ENCODE data around the gene NXF2.
"Not testable (repeated sequence)": the region's sequence is repeated elsewhere in the genome, so short reads cannot be mapped to it uniquely, and the experiment has no call there.

Gene NXF2, protein sequence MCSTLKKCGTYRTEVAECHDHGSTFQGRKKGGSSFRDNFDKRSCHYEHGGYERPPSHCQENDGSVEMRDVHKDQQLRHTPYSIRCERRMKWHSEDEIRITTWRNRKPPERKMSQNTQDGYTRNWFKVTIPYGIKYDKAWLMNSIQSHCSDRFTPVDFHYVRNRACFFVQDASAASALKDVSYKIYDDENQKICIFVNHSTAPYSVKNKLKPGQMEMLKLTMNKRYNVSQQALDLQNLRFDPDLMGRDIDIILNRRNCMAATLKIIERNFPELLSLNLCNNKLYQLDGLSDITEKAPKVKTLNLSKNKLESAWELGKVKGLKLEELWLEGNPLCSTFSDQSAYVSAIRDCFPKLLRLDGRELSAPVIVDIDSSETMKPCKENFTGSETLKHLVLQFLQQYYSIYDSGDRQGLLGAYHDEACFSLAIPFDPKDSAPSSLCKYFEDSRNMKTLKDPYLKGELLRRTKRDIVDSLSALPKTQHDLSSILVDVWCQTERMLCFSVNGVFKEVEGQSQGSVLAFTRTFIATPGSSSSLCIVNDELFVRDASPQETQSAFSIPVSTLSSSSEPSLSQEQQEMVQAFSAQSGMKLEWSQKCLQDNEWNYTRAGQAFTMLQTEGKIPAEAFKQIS

GRCh38 chrX:102246893-102247292 is at the start of gene NXF2:
Gene NXF2 (plus strand): TSS chrX:102247167. CDS start chrX:102307079, 59,912 bp downstream.
- not testable (repeated sequence) for DNase-seq

- DNase-seq = not testable (repeated sequence)
Measured at GRCh38 chrX:102207940-102208339, 39.0 kb upstream of the NXF2 start.

DNA sequence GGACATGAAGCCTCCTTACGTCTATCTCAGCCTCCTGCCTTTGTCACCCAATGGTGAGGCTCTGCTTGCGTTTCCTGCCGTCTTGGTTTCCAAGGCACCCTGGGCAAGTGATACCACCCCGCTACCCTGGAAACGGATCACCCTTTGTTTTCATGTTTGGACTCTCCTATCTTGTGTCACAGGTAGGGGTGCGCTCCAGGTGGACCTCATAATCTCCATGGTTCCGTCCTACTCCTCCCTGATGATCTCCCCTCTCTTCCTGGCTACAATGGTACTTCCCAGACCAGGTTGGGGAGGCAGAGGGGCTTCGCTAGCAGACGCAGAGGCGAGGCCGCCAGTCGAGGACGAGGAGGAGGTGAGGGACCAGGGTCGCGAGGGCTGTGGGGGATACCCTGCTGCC is 32.0 kb upstream of the NXF2 start, which contains the start of gene TCP11X1:
Gene TCP11X1 (plus strand): TSS at position 316 of the 400 bp plus-strand sequence.
- DNase-seq = not testable (repeated sequence)

- not testable (repeated sequence) for DNase-seq
Measured at GRCh38 chrX:102216497-102216896, 30.5 kb upstream of the NXF2 start.

- DNase-seq = not testable (repeated sequence)
Measured at GRCh38 chrX:102235678-102236077, 11.3 kb upstream of the NXF2 start.

GRCh38 chrX:102240265-102240664 is 6.7 kb upstream of the NXF2 start:
- not testable (repeated sequence) for DNase-seq

GRCh38 chrX:102272231-102272630 is 25.3 kb downstream of the NXF2 start:
- DNase-seq = not testable (repeated sequence)

DNA sequence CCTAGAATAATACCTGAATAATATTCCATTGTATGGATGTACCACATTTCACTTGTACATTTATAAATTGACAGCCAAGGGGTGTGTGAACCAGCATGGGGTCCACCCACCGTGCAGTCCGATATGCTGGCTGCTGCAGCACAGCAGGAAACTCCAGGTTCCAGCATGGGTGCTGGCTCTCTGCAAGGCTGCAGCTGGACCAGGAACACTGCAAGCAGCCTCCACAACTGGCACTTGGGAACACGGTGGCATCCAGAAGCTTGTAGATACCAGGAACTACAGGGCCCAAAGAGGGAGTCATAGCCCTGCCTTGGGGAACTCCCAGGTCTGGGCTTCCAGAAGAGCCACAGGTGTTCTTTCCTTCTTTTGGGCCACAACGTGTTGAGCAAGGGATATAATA is 91.2 kb downstream of the NXF2 start:
- DNase-seq = no peak

DNA sequence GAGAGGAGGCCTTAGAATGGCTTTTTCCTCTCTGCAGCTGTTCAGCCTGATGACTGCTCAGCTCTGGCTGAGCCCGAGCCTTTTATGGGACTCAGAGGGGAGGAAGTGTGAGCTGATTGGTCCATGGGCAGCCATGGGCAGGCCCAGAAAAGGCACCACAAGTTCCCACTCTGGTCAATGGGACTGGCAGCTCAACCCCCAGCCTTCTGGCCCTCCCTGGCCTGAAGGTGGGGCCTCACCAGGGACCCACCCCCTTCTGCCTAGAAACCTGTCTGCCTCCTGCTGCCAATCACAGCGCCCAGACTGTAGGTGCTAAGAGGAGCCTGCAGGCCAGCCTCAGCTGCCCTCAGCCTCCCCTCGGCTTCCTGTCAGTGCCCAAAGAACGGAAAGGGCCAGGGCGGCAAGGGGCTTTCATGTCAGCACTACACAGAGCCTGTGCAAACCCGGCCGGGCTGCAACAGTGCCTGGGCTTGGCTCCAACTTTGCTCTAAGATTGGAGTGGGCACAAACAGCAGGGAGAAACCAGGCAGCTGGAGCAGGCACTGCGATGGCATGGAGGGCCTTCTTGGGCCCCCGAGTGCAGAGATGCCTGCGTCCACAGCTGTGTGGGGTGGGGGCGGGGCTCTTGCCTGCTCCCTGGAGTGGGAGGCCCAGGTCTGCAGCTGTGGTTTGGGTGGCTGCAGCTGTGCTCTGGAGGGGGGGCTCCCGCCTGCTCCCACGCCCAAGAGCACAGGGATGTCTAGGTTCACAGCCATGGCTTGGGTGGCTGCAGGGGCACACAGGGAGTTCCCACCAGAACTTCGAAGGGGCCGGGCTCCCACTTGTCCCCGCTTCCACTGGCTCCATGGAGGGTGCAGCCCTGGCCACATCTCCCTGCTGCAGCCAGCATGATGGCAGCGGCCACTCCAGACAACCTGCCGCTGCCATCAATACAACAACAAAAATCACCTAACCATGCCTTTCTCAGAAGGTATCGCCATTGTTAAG is 92.6 kb downstream of the NXF2 start:
- no peak for DNase-seq

DNA sequence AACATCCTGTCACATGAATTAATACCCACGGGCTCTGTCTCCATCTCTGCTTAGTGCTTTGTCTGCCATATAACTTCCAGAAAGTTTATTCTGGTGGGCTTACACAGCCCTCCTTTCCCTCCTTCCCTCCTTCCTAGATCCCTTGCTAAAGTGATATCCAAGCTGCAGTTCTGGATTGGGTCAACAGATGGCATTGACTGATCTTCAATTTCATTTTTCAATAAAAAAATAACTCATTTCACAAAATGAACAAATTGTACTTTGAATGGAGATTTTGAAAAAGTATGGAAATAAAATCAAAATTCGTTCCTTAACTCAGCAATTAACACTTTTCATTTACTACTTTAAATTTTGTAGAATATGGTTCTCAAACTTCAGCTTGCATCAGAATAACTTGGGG is 94.9 kb downstream of the NXF2 start:
- DNase-seq = no peak

- DNase-seq = no peak
Measured at GRCh38 chrX:102345916-102346315, 98.9 kb downstream of the NXF2 start.

Measured in NCI-H526 treated with DMSO at 0.1 percent for 48 hours (cell line).